ENCODE measurements around the gene FAM107B.
A peak's percentile ranks its signal among the peaks of the same experiment; 100 is the strongest.

FAM107B gene

GRCh38 chr10:14656052-14656730, 118.5 kb downstream of the FAM107B start:
- no peaks in the 10 kb centered on the region for H3K9me3 ChIP-seq
- peak overlapping the region; percentile 88 for H3K27ac ChIP-seq
- no peaks in the 10 kb centered on the region for H3K36me3 ChIP-seq
- H3K4me1 ChIP-seq (ENCODE audit: control insufficient read depth in 1 of 2, insufficient read depth in 1 of 2, low read depth in 1 of 2, low read length in 1 of 2): peaks cover 84 to 86% of the 10 kb centered on the region in 2 experiments
- TF ChIP-seq CTCF (IDR thresholded peaks at IDR 0.05): no peak
- H3K4me3 ChIP-seq (ENCODE audit: low read depth in 1 of 2, low read length in 1 of 2): peak overlapping the region in 1 of 2 experiments; percentile 16
- no peaks in the 10 kb centered on the region for H3K27me3 ChIP-seq

- Histone ChIP-seq H3K4me1 (ENCODE audit: control insufficient read depth in 1 of 2, insufficient read depth in 1 of 2, low read depth in 1 of 2, low read length in 1 of 2) (peaks cover 71 to 73% of the 10 kb centered on the region in 2 experiments), H3K27me3 (no peaks in the 10 kb centered on the region), H3K27ac (peak overlapping the region; percentile 66), H3K4me3 (ENCODE audit: low read depth in 1 of 2, low read length in 1 of 2) (no peak overlapping the region), H3K36me3 (no peaks in the 10 kb centered on the region), H3K9me3 (no peaks in the 10 kb centered on the region)
- TF ChIP-seq CTCF (IDR thresholded peaks at IDR 0.05): no peak
Observed at GRCh38 chr10:14654821-14655382, 119.8 kb downstream of the FAM107B start.

- H3K9me3 ChIP-seq: no peaks in the 10 kb centered on the region
- no peaks in the 10 kb centered on the region for H3K27me3 ChIP-seq
- peaks cover 63 to 65% of the 10 kb centered on the region in 2 experiments for H3K4me1 ChIP-seq (ENCODE audit: control insufficient read depth in 1 of 2, insufficient read depth in 1 of 2, low read depth in 1 of 2, low read length in 1 of 2)
- TF ChIP-seq CTCF (IDR thresholded peaks at IDR 0.05): no peak
- H3K27ac ChIP-seq: peak overlapping the region; percentile 66
- H3K36me3 ChIP-seq: no peaks in the 10 kb centered on the region
- no peak overlapping the region for H3K4me3 ChIP-seq (ENCODE audit: low read depth in 1 of 2, low read length in 1 of 2)
Observed at GRCh38 chr10:14653271-14654161, 121.2 kb downstream of the FAM107B start.

- H3K4me1 ChIP-seq (ENCODE audit: control insufficient read depth in 1 of 2, insufficient read depth in 1 of 2, low read depth in 1 of 2, low read length in 1 of 2): peaks cover 63 to 65% of the 10 kb centered on the region in 2 experiments
- no peak for TF ChIP-seq CTCF (IDR thresholded peaks at IDR 0.05)
- H3K27ac ChIP-seq: peak overlapping the region; percentile 66
- no peaks in the 10 kb centered on the region for H3K27me3 ChIP-seq
- no peak overlapping the region for H3K4me3 ChIP-seq (ENCODE audit: low read depth in 1 of 2, low read length in 1 of 2)
- H3K36me3 ChIP-seq: no peaks in the 10 kb centered on the region
- no peaks in the 10 kb centered on the region for H3K9me3 ChIP-seq
Observed at GRCh38 chr10:14652816-14653215, 121.9 kb downstream of the FAM107B start.

GRCh38 chr10:14652067-14652466, 122.6 kb downstream of the FAM107B start:
- no peak for TF ChIP-seq CTCF (IDR thresholded peaks at IDR 0.05)
- H3K36me3 ChIP-seq: no peaks in the 10 kb centered on the region
- no peaks in the 10 kb centered on the region for H3K9me3 ChIP-seq
- H3K27ac ChIP-seq: no peak overlapping the region
- H3K4me1 ChIP-seq (ENCODE audit: control insufficient read depth in 1 of 2, insufficient read depth in 1 of 2, low read depth in 1 of 2, low read length in 1 of 2): peaks cover 62 to 63% of the 10 kb centered on the region in 2 experiments
- no peak overlapping the region for H3K4me3 ChIP-seq (ENCODE audit: low read depth in 1 of 2, low read length in 1 of 2)
- H3K27me3 ChIP-seq: no peaks in the 10 kb centered on the region
